Measurements from ENCODE around the gene ZDHHC19. TPM values are rescaled to one million over a fixed set of nuclear protein-coding genes. Genes with fewer than 3 reads are reported as not detected.
"Not testable (repeated sequence)": the region's sequence is repeated elsewhere in the genome, so short reads cannot be mapped to it uniquely, and the experiment has no call there.

The ZDHHC19 gene
- polyA plus RNA-seq, 1 donor from 2014 or later: 3.8 TPM

GRCh38 chr3:196214783-196215441 is 3.7 kb upstream of the ZDHHC19 start:
- no peak overlapping the region for H3K27ac ChIP-seq (ENCODE audit: low read length)
- TF ChIP-seq POLR2AphosphoS5 (IDR thresholded peaks at IDR 0.05) (no peak), EP300 (conservative IDR thresholded peaks at IDR 0.05; ENCODE audit: poor library complexity, severe bottlenecking) (no peak)
- H3K27me3 ChIP-seq (ENCODE audit: insufficient read depth, low read depth, low read length): no peaks in the 10 kb centered on the region
- no peak overlapping the region for H3K9ac ChIP-seq (ENCODE audit: low read length)
- H3K4me2 ChIP-seq (ENCODE audit: low read length): no peak overlapping the region
- H2AFZ ChIP-seq (ENCODE audit: low read depth, low read length): no peak overlapping the region
- H3F3A ChIP-seq (ENCODE audit: insufficient read depth, low read length, poor library complexity, severe bottlenecking): no peaks in the 10 kb centered on the region
- no peaks in the 10 kb centered on the region for H3K79me2 ChIP-seq (replicated peaks; ENCODE audit: insufficient read depth, low read length)
- no peaks in the 10 kb centered on the region for H3K9me2 ChIP-seq (ENCODE audit: insufficient read depth, low read length)
- no peaks in the 10 kb centered on the region for H3K9me3 ChIP-seq (ENCODE audit: low read length)
- H3K36me3 ChIP-seq (ENCODE audit: insufficient read depth, low read length): no peaks in the 10 kb centered on the region
- no peak overlapping the region for H3K4me3 ChIP-seq (ENCODE audit: low read length)
- no peaks in the 10 kb centered on the region for H4K20me1 ChIP-seq (ENCODE audit: insufficient read depth)

GRCh38 chr3:196209944-196210672 is 1.1 kb downstream of the ZDHHC19 start:
- not testable (repeated sequence) for H3K9me2 ChIP-seq (ENCODE audit: insufficient read depth, low read length); H3K79me2 ChIP-seq (replicated peaks; ENCODE audit: insufficient read depth, low read length); H3K9ac ChIP-seq (ENCODE audit: low read length); H4K20me1 ChIP-seq (ENCODE audit: insufficient read depth); H3K4me2 ChIP-seq (ENCODE audit: low read length); H3K9me3 ChIP-seq (ENCODE audit: low read length); H3K36me3 ChIP-seq (ENCODE audit: insufficient read depth, low read length); H3K4me3 ChIP-seq (ENCODE audit: low read length); H3K27ac ChIP-seq (ENCODE audit: low read length); H2AFZ ChIP-seq (ENCODE audit: low read depth, low read length); H3K27me3 ChIP-seq (ENCODE audit: insufficient read depth, low read depth, low read length); H3F3A ChIP-seq (ENCODE audit: insufficient read depth, low read length, poor library complexity, severe bottlenecking)

GRCh38 chr3:196208942-196209695 is 2.1 kb downstream of the ZDHHC19 start:
- H3K36me3 ChIP-seq (ENCODE audit: insufficient read depth, low read length): no peaks in the 10 kb centered on the region
- no peak overlapping the region for H3K9ac ChIP-seq (ENCODE audit: low read length)
- no peaks in the 10 kb centered on the region for H3K79me2 ChIP-seq (replicated peaks; ENCODE audit: insufficient read depth, low read length)
- no peak overlapping the region for H2AFZ ChIP-seq (ENCODE audit: low read depth, low read length)
- H3K9me3 ChIP-seq (ENCODE audit: low read length): no peaks in the 10 kb centered on the region
- no peak overlapping the region for H3K4me2 ChIP-seq (ENCODE audit: low read length)
- no peaks in the 10 kb centered on the region for H3F3A ChIP-seq (ENCODE audit: insufficient read depth, low read length, poor library complexity, severe bottlenecking)
- H4K20me1 ChIP-seq (ENCODE audit: insufficient read depth): no peaks in the 10 kb centered on the region
- no peaks in the 10 kb centered on the region for H3K27me3 ChIP-seq (ENCODE audit: insufficient read depth, low read depth, low read length)
- no peaks in the 10 kb centered on the region for H3K9me2 ChIP-seq (ENCODE audit: insufficient read depth, low read length)
- TF ChIP-seq TAF1 (IDR thresholded peaks at IDR 0.05; ENCODE audit: low read depth) (no peak), REST (IDR thresholded peaks at IDR 0.05; ENCODE audit: borderline replicate concordance) (no peak), CTCF (IDR thresholded peaks at IDR 0.05; ENCODE audit: poor library complexity, severe bottlenecking) (no peak), RAD21 (conservative IDR thresholded peaks at IDR 0.05) (no peak), SMC3 (conservative IDR thresholded peaks at IDR 0.05; ENCODE audit: poor library complexity) (no peak), MXI1 (conservative IDR thresholded peaks at IDR 0.05; ENCODE audit: poor library complexity, severe bottlenecking) (no peak), EZH2 (IDR thresholded peaks at IDR 0.05; ENCODE audit: borderline replicate concordance, insufficient read depth, low read length, poor library complexity, severe bottlenecking) (no peak), POLR2AphosphoS5 (IDR thresholded peaks at IDR 0.05) (no peak), EP300 (conservative IDR thresholded peaks at IDR 0.05; ENCODE audit: poor library complexity, severe bottlenecking) (no peak)
- no peak overlapping the region for H3K27ac ChIP-seq (ENCODE audit: low read length)
- H3K4me3 ChIP-seq (ENCODE audit: low read length): no peak overlapping the region
